GM18498 (cell line): ENCODE measurements around the gene RNU1-3.
"Not testable (repeated sequence)": the region's sequence is repeated elsewhere in the genome, so short reads cannot be mapped to it uniquely, and the experiment has no call there.

Experiments used
- ATAC-seq: cut with Tn5 transposase; IDR thresholded peaks from one replicate; pipeline ENCODE4 v1.9.1; 2021; ENCODE audit warnings: mild to moderate bottlenecking, moderate library complexity; ENCODE audit not compliant: unreplicated experiment

The RNU1-3 gene

GRCh38 chr1:16656981-16657683 lies 9.6 kb downstream of the RNU1-3 start:
- ATAC-seq, result not testable (repeated sequence)

- ATAC-seq, result not testable (repeated sequence)
These were observed 10.2 kb downstream of the RNU1-3 start for GRCh38 chr1:16656574-16656973.

- ATAC-seq, result not testable (repeated sequence)
These were observed 15.2 kb downstream of the RNU1-3 start for GRCh38 chr1:16651560-16651959.

- ATAC-seq, result not testable (repeated sequence)
These were observed 16.8 kb downstream of the RNU1-3 start for GRCh38 chr1:16649960-16650359.

GRCh38 chr1:16649390-16649789 lies 17.4 kb downstream of the RNU1-3 start:
- ATAC-seq, result not testable (repeated sequence)

GRCh38 chr1:16648756-16649155 lies 18.0 kb downstream of the RNU1-3 start:
- not testable (repeated sequence) for ATAC-seq

GRCh38 chr1:16648250-16648649 lies 18.5 kb downstream of the RNU1-3 start:
- ATAC-seq, result not testable (repeated sequence)

GRCh38 chr1:16647179-16648176 lies 19.3 kb downstream of the RNU1-3 start:
- ATAC-seq, result not testable (repeated sequence)

GRCh38 chr1:16646716-16647115 lies 20.0 kb downstream of the RNU1-3 start:
- not testable (repeated sequence) for ATAC-seq

- not testable (repeated sequence) for ATAC-seq
These were observed 20.6 kb downstream of the RNU1-3 start for GRCh38 chr1:16646061-16646664.

GRCh38 chr1:16645271-16646060 lies 21.3 kb downstream of the RNU1-3 start:
- peak; percentile 4 for ATAC-seq

- peak; percentile 81 for ATAC-seq
These were observed 22.1 kb downstream of the RNU1-3 start for GRCh38 chr1:16644482-16645270.

- ATAC-seq, result peak; percentile 35
These were observed 22.6 kb downstream of the RNU1-3 start for GRCh38 chr1:16644193-16644481.

- peak; percentile 6 for ATAC-seq
These were observed 23.1 kb downstream of the RNU1-3 start for GRCh38 chr1:16643476-16644192.

- ATAC-seq, result not testable (repeated sequence)
These were observed 23.7 kb downstream of the RNU1-3 start for GRCh38 chr1:16643001-16643411.

GRCh38 chr1:16642025-16642966 lies 24.5 kb downstream of the RNU1-3 start:
- ATAC-seq, result not testable (repeated sequence)

- not testable (repeated sequence) for ATAC-seq
These were observed 25.4 kb downstream of the RNU1-3 start for GRCh38 chr1:16641159-16641975.
